Mesothelial cell of epicardium (in vitro differentiated cells): ENCODE measurements around the gene ACTR2. TPM values are rescaled to one million over a fixed set of nuclear protein-coding genes. Genes with fewer than 3 reads are reported as not detected.

Experiments
- DNase-seq, 2 experiments: peaks; one replicate each; pipeline ENCODE4 v3.0.0; 2021; ENCODE audit warnings: low spot score in 2 of 2; ENCODE audit not compliant: unreplicated experiment in 2 of 2
- H3K27ac Mint-ChIP-seq: 2 replicates; pipeline ENCODE4 v1.8.0; 2021; ENCODE audit warnings: mixed read lengths
- H3K27me3 Mint-ChIP-seq: 2 replicates; pipeline ENCODE4 v1.8.0; 2021; ENCODE audit warnings: low read depth, mixed read lengths
- H3K36me3 Mint-ChIP-seq: 2 replicates; pipeline ENCODE4 v1.8.0; 2021; ENCODE audit warnings: mixed read lengths
- H3K4me1 Mint-ChIP-seq: 2 replicates; pipeline ENCODE4 v1.8.0; 2021; ENCODE audit warnings: mixed read lengths
- H3K4me3 Mint-ChIP-seq: 2 replicates; pipeline ENCODE4 v1.8.0; 2021; ENCODE audit warnings: mild to moderate bottlenecking, moderate library complexity, mixed read lengths
- H3K9me3 Mint-ChIP-seq: 2 replicates; pipeline ENCODE4 v1.8.0; 2021; ENCODE audit warnings: mixed read lengths
- total RNA-seq: library from RNA; stranded (reverse); gene quantifications from 3 replicates; pipeline ENCODE4 v1.2.1, GENCODE V29; 2021
- TF ChIP-seq, protein P1 (sequence below): fragments of 200-600 bp; sonication (generic); IDR thresholded peaks from one replicate; pipeline ENCODE4 v1.5.0; 2021; ENCODE audit warnings: antibody characterized with exemption; ENCODE audit not compliant: unreplicated experiment

The ACTR2 gene
- total RNA-seq, 1 donor from 2014 or later, result 171 TPM

DNA sequence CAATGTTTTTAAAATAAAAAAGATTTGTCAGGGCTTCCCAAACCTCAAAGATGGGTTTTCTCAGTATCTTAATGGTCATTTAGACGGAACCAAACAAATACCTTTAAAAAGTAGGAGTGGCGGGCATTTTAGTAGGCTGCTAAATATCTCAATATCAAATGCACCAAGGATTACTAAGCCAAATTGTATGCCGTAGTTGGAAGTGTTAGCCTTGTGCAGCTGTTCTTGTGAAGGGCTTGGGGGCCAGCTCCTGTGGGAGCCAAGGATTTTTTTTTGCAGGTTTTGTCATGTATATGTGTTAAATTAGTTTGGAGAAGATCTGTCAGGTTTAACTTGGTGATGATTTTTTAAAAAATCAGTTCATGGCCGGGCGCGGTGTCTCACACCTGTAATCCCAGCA, 52.1 kb downstream of the ACTR2 start:
- peaks cover 36% of the 10 kb centered on the region for H3K4me1 Mint-ChIP-seq
- no peak overlapping the region for H3K4me3 Mint-ChIP-seq
- no peaks in the 10 kb centered on the region for H3K9me3 Mint-ChIP-seq
- no peaks in the 10 kb centered on the region for H3K27me3 Mint-ChIP-seq
- TF ChIP-seq, protein P1, sequence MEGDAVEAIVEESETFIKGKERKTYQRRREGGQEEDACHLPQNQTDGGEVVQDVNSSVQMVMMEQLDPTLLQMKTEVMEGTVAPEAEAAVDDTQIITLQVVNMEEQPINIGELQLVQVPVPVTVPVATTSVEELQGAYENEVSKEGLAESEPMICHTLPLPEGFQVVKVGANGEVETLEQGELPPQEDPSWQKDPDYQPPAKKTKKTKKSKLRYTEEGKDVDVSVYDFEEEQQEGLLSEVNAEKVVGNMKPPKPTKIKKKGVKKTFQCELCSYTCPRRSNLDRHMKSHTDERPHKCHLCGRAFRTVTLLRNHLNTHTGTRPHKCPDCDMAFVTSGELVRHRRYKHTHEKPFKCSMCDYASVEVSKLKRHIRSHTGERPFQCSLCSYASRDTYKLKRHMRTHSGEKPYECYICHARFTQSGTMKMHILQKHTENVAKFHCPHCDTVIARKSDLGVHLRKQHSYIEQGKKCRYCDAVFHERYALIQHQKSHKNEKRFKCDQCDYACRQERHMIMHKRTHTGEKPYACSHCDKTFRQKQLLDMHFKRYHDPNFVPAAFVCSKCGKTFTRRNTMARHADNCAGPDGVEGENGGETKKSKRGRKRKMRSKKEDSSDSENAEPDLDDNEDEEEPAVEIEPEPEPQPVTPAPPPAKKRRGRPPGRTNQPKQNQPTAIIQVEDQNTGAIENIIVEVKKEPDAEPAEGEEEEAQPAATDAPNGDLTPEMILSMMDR, result no peak
- DNase-seq, result no peak
- no peak overlapping the region for H3K27ac Mint-ChIP-seq
- no peaks in the 10 kb centered on the region for H3K36me3 Mint-ChIP-seq

DNA sequence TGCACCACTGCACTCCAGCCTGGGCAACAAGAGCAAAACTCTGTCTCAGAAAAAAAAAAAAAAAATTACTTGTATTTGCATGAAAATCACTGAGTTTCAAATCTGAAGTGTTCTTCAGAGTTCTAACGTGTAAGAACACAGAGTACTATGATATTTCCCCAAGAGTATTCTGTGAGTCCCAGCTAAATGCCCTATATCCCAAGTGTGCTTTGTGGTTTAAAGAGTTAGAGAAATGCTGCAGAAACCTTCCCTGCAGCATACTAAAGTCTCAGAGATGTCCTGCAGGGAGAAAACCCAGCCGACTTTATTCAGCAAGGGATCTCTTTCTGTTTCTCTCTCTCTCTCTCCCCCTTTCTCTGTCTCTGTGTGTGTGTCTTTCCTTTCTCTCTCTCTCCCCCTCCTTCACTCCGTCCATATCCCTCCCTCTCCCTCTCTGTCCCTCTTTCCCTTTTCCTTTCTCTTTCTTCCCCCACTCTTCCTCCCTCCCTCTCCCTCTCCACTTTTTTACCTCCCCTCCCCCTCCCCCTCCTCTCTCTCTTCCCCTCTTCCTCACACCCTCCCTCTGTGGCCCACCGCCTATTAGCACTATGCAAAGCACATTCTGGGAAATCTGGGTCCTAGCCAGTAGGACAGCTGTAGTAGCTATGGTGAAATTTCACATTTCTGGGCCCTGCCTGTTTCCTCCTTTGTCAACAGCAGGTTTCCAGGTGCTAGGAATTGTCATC, 54.2 kb downstream of the ACTR2 start:
- TF ChIP-seq, protein P1, result no peak
- peaks cover 17% of the 10 kb centered on the region for H3K4me1 Mint-ChIP-seq
- no peaks in the 10 kb centered on the region for H3K27me3 Mint-ChIP-seq
- DNase-seq, result no peak
- H3K9me3 Mint-ChIP-seq, result no peaks in the 10 kb centered on the region
- H3K4me3 Mint-ChIP-seq, result no peak overlapping the region
- H3K36me3 Mint-ChIP-seq, result no peaks in the 10 kb centered on the region
- no peak overlapping the region for H3K27ac Mint-ChIP-seq

DNA sequence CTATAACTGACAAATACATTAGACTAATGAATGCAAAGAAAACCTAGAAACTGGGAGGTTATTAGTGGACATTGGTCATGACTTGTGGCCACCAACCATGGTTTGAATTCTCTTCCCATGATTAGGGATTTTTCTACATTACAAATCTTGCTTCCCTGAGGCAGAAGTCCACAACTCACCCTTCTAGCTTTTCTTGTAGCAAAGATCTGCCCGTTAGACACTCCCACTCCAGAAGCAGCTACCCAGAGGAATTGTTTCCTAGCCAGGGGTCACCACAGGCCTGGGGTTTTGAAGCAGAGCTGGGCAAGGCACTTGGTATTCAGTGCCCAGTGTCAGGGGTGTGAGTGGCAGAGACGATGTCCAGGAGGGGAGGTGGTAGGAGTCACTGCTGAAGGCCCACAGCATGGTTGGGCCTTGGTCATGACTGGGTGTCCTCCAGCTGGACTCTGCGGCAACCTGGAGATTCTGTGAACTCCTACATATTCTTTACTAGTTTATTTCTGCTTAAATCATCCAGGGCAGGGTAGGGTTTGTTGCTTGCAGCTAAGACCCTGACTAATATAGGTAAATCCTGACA, 54.9 kb downstream of the ACTR2 start:
- Mint-ChIP-seq H3K9me3 (no peaks in the 10 kb centered on the region), H3K27me3 (no peaks in the 10 kb centered on the region), H3K4me3 (no peak overlapping the region), H3K4me1 (peaks cover 15% of the 10 kb centered on the region), H3K27ac (no peak overlapping the region), H3K36me3 (no peaks in the 10 kb centered on the region)
- DNase-seq, result no peak
- TF ChIP-seq, protein P1, result no peak

DNA sequence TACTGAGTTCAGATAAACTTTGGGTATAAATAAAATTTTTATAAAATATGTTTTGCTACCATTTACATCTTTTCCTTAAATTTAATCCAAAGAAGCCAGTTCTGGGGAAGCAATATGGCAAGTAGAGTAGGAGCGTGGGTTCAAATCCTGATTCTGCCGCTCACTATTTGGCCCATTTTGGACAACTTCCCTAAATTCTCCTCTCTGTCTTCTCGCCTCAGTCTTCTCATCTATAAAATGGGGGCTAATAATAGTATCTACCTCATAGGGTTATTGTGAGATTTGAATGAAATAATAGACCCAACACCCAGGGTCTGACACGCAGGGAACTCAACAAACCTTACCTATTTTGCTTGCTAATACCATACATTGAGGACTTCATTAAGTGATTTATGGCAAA, 59.7 kb downstream of the ACTR2 start:
- Mint-ChIP-seq H3K36me3 (no peaks in the 10 kb centered on the region), H3K4me3 (no peak overlapping the region), H3K4me1 (peaks cover 7% of the 10 kb centered on the region), H3K9me3 (no peaks in the 10 kb centered on the region), H3K27me3 (no peaks in the 10 kb centered on the region), H3K27ac (no peak overlapping the region)
- DNase-seq, result no peak
- TF ChIP-seq, protein P1, result no peak

DNA sequence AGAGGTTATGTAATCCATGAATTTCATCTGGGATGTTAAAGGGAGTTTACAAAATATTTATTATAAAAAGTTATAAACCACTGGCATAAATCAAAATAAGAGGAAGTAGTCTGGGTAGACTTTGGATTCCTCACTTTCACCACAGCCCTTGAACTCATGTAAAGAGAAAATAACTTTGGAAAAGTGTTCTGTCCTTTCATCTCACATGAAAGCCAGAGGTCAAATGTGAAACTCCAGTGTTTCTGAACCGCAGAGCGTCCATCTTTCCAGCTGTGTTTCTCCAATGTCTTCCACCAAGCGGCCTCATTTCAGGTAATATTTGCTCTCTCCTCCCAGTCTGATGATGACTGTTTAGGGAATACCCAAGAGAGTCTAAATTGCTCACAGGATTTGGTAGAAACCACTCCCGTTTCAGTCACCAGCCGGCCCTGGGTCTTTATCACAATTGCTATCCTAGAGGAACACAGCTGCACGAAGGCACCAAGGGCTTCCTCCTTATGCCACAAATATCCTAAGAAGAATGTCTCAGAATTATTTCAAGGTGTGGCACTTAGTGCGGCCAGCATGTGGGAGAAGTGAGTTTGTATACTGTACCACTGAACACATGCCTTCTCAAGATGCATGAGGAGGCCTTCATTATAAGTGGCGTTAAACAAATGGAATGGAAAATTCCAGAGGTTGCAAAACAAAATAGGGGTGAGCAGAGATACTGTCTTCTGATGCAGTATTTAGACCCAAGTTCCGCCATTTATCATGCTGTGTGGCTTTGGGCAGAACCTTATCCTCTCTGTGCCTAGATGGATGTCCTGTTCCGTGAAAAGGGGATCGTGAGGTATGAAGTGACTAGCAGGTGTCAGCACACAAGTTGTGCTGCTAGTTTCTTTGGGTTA, 63.8 kb downstream of the ACTR2 start:
- Mint-ChIP-seq H3K36me3 (no peaks in the 10 kb centered on the region), H3K27ac (no peak overlapping the region), H3K9me3 (no peaks in the 10 kb centered on the region), H3K4me1 (peaks cover 12% of the 10 kb centered on the region), H3K4me3 (no peak overlapping the region), H3K27me3 (no peaks in the 10 kb centered on the region)
- DNase-seq, result no peak
- TF ChIP-seq, protein P1, result no peak
